NCI-H69 (cell line): Measurements from ENCODE around the gene SLX4IP.
"Not testable (repeated sequence)": the region's sequence is repeated elsewhere in the genome, so short reads cannot be mapped to it uniquely, and the experiment has no call there.

Experiments used
- DNase-seq: peaks from one replicate; lab custom pipeline; 2025; lab: John Stamatoyannopoulos, UW

The SLX4IP gene

DNA sequence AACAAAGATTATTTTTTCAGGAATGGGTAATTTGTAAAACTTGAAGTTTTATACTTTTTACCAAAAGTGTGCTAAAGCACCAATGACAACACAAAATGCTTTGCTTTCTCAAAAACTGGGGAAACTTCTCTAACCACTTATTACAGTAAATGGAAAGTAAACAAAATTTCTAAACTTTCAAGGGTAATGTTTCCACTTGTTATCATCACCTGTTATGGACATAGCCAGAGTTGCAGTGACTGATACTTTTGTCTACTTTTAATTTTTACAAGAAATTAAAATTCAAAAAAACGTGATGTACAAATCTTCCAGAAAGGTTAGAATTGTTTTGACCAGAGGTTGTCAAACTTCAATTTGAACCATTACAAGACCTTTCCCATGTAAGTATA is 138.8 kb downstream of the SLX4IP start:
- no peak for DNase-seq

DNA sequence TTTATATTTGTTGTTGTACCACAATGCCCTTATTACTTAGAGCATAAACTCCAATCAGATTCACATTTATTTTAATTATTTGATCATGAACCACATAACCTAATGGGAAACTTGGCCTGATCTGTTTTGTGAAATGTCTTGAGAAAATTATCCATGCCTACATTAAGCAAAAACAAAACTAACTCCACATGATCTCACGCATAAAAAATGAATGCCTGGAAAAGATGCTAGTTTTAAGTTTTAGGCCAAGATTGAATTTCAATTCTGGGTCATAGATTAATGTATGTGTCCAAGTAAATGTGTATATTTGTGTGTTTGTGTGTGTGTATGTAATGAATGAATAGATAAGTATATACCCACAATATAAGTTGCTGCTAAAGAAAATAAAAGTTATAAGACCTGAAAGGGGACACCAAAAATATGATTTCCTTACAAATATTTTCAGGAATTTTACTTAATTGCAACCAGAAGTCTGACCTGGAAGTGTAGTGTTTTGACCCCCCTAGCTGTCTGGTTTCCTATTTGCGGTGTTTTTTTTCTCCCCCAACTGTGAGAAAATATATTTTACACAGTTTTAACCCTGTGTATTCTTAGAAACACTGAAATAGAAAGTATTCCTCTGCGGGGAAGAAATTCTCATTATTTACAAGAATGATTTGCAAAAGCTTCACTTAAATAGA is 141.4 kb downstream of the SLX4IP start:
- no peak for DNase-seq

DNA sequence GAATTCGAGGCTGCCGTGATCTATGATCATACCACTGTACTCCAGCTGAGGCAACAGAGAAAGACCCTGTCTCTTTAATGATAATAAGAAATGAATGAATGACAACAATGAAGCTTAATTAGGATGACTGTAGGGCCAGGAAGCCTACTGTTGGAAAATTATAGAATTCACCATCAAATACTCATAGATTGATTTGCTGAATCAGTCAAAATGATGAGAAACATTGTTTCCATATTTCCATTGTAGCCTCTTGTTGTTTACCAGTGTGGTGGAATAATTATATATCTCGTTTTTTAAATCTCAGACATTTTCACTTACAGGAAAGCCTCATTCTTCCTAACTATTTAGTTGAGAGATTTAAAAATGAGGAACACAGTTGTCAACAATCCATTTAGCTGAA is 142.5 kb downstream of the SLX4IP start:
- no peak for DNase-seq

DNA sequence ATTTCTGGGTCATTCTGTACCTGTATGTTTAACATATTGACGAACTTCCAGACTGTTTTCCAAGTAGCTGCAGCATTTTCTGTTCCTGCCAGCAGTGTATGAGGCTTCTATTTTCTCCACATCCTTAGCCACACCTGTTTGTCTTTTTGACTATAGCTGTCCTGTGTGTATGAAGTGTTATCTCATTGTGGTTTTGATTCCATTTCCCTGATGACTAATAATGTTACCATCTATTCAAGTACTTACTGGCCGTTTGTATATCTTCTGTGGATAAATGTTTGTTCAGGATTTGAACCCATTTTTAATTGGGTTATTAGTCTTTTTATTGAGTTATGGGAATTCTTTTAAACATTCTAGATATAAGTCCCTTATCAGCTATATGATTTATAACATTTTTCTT is 143.5 kb downstream of the SLX4IP start:
- DNase-seq = no peak

DNA sequence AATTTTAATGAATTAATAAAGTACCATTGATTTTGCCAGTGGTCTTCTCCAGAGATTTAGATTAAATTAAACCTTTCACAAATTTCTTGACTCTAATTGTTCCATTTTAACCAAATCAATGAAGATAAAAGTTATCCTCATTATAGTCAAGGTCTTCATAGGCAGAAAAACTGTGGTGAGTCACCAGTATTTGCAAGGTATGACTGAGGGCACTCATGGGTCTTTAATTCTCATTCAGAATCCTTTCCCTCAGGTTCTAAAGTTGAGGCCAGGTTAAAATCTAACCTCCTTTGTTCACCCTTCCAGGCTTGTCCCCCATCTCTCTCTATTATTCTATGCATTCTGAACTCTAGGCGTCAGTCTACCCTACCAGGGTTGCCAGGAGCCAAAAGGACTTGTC is 144.8 kb downstream of the SLX4IP start:
- DNase-seq = no peak

DNA sequence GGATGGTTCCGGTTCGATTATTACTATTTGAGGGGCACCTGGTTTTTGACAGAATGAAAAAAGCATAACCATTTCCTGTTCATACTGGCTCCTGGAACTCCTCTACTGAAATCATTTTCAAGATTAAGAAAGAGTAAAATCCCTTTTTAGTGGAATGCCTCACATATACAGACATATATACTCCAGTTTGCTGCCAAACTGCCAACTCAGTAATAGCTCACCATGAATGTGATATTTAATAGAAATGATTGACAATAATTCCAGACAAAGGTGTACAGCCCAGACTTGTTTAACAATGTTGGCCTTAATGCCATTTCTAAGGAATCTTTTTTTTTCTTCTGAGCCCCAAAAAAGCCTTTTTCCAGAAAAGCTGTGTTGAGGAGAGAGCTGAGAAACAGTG is 145.6 kb downstream of the SLX4IP start:
- DNase-seq = no peak

DNA sequence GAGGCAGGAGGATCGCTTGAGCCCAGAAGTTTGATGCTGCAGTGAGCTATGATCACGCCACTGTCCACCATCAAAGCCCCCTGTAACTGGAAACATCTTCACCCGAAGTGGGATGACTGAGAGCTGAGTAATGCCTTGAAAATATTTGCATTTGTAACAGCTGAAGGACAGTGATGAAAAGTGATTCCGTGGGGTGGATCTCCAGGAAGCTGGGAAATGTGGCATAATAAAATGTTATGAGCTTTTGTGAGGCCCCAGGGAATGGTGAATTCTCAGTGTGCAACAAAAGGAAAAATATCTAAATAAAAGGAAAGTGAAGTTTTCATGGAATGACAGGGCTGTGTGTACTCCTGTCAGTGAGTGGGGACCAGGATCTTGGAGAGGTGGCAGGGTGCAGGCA is 146.7 kb downstream of the SLX4IP start:
- DNase-seq = no peak

DNA sequence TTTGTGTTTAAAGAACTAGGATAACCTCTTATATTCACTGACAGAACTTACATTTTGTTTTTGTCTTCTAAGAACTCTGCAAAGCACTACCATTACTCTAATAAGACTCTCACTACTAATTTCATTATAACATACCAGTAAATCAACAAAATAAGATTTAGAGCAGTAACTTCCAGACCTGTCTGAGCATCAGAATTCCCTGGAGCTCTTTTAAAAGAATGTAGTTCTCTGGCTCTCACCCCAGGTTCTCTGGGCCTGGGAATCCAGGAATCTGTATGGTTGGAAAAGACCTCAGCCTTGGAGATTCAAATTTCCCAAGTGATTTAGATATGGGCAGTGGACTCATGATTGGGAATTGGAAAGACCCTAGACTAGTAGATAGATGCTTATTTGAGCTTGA is 149.3 kb downstream of the SLX4IP start:
- no peak for DNase-seq

DNA sequence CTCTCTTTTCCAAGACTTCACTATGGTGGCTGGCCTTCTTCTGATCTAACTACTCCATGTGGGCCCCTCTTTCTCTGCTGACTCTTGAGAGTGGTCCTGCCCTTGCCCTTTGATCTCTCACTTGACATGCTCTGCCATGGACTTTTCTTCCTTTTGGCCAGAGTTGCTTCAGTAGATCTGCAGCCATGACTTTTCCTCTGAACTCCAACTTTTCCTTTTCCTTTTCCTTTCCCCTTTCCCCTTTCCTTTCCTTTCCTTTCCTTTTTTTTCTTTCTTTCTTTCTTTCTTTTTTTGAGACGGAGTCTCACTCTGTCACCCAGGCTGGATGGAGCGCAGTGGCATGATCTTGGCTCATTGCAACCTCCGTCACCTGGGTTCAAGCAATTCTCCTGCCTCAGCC is 150.2 kb downstream of the SLX4IP start:
- DNase-seq = no peak

DNA sequence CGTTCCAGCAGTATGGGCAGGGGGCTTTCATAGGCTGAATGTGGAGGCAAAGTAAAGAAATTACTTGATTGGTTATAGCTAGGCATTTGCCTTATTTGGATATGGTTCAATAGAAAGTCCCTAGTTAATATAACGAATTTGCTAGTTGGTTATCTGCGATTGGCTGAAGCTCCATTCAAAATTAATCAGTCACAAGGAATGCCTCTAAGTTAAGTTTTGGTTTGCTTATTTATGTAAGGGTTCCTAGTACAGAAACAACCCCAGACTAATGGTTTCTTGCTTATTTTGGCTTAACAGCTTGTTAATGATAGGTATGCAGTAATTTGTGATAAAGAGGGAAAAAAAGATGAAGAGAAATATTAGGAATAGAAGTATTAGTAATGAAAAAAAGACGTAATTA is 151.2 kb downstream of the SLX4IP start:
- DNase-seq = no peak

DNA sequence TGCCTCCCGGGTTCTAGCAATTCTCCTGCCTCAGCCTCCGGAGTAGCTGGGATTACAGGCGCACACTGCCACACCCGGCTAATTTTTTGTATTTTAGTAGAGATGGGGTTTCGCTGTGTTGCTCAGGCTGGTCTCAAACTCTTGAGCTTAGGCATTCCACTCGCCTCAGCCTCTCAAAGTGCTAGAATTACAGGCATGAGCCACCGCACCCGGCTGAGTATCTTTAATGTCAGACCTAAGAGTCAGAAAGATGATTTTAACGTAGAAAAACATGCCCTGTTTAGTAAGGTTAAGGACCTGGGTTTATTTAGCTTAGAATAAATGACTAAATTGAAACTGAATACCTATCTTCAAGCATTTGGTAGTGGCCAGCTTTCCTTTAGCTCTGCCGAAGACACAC is 155.3 kb downstream of the SLX4IP start:
- not testable (repeated sequence) for DNase-seq

DNA sequence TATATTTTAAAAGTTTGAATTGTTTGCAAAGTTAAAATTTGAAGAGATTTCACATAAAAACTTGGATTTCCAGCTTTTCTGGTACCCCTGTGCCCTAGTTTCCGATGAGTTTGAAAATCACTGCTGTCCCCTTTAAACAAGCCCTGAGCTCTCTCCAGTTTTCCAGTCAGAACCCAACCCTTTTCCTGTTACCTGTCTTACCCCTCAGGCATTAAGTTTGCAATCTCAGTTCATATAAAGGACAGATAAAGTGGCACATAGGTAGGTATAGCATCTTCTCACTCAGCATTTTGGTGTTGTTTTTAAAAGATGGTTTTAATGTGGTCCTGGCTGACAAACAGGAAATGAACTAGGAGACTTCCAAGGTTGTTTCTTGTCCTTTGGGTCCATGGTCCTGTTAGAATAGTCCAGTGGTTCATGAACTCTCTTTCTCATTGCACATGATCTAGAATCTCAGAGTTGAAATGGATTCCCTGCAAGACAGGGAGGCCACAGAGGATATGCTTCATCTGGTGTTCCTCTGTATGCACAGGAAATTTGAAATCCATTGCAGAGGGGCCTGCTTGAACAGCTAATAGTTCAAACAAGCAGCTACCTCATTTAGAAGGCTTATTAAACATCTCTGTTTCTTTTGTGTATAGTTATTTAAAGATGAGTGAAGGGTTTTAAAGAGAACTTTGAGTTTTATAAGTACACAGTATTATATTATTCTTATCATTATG is 156.0 kb downstream of the SLX4IP start:
- no peak for DNase-seq

DNA sequence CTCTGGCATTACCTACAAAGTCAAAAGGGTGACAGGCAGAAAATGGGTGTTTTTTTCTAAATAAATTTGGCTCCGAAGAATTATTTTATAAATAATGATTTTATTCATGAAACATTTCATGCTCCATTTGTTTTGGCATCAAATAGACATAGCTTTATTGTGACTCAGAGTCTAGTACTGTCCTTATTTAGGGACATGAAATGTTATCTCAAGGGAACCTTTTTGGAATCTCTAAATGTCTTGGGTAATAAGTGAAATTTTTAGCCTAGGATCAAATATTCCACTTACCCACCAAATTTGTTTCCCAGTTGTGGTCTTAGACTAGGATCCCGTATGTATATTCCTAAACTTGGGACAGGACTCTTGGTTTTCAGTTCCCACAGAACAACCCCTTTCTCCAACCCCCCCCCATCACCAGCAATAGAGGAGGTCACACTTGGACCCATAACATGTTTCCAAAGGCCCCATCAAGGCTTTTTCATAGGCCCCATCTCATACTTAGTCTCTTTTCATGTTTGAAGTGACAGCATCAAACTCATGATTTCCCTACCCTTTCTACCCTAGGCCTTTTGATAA is 156.9 kb downstream of the SLX4IP start:
- DNase-seq = no peak

DNA sequence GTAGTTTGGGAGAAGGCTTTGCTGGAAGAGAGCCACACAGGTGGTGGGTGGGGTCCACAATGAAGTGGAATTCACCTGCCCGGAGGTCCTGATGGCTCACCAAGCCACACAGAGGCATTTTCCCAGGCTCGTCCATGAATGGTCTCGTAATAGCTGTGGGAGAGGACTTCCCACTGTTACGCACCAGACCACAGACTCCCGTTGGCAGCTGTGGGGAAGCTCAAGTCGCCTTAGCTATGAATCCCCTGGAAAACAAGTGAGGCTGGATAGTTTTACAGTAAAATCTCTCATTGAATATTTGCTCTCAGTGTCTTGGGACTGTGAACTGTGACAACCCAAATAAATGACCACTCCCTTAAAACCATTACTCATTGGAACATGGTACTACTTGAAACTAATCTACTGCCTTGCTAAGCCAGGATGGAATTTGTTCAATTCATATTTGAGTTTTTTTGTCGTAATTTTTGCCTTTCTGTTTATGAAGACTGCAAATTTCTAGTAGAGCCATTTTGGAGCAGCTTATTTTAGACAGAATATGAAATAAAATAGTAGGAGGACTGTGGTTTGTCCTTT is 159.3 kb downstream of the SLX4IP start:
- no peak for DNase-seq

DNA sequence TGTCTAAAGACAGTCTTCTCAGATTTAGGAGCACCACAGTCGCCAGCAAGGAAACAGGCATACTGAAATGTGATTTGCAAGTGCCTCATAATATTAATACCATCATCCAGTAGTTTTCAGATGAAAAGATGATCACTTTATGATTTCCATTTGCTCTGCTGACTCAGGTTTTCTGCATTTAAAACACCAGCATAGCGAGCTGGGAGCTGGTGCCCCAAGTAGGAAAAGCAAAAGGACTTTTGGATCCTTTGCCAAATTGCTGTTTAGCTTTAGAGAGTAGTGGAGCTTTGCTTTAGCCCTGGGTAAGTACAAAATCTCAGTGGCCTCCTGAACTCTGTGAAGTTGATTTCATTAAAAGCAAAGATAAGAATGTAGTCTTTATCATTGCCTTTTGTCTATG is 160.2 kb downstream of the SLX4IP start:
- no peak for DNase-seq

DNA sequence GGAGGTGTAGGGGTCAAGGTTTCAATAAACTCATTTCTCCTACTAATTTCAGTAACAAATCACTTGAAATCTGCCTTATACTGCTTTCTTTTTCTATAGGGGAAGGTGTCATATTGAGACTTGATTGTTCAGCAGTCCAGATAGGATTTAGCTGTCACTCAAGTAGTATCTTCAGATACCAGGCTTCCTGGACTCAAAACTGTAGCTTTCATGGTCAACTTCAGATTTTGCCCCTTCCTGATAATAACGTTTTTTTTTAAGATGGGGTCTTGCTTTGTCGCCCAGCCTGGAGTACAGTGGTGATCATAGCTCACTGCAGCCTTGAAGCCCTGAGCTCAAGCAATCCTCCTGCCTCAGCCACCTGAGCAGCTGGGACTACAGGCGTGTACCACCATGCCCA is 160.9 kb downstream of the SLX4IP start:
- no peak for DNase-seq

DNA sequence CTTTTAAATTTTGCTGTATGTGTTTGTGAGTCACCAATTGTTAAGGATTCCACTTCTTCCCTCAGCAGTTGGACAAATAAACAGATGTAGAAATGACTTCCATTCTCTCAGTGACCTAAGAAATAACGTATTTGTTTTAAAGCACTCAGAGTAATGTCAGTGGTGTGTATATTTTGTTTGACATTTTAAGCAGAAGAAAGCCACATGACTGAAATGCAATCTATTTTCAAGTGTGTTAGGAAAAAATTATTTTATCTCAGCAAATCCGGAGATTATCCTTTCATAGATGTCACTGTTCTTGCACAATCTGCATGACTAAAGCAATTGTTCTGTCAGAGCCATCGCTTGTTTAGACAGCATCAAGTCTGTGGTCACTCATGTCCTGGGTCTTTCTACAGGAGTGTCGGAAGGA is 161.6 kb downstream of the SLX4IP start:
- no peak for DNase-seq

DNA sequence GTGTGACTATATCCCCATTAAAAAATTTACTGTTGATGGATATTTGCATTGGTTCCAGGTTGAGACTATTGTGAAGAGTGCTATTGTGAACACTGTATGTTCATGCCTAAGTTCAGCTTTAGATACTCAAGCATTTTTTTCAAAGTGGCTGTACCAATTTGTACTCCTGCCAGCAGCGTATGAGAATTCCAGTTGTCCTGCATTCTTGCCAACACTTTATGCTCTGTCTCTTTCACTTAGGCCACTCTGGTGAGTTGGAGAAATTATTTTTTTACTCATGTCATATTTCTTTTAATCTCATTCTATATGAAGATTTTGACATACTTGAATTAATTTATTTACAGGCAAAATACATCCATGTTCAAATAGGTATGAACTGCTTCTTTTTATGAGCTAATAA is 162.5 kb downstream of the SLX4IP start:
- DNase-seq = no peak

DNA sequence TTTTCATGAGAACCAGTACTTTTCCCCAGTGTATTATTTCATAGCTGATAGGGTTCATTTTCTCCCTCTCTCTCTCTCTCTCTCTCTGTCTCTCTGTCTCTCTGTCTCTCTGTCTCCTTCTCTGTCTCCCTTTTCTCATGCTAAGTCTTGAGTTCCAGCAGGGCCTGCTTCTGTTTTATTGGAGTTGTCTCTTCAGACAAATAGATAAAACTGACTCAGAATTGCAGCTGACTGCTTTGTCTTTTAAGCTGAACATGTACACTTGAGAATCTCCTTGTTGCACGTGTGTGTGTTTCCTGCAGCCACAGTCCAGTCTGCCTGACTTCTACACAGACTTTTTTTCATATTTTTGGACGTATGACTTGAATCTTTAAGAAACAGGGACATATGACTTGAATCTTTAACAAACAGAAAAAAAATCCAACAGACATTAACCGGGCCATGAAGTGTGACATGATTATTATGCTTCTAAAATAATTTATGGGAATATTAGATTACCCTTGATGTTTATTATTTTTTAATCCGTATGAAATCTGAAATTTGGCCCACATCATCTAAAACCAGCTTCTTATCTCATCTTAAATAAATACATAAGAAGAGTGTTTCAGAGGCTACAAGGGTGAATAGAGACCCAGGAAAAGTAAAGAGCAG is 167.2 kb downstream of the SLX4IP start:
- DNase-seq = no peak

DNA sequence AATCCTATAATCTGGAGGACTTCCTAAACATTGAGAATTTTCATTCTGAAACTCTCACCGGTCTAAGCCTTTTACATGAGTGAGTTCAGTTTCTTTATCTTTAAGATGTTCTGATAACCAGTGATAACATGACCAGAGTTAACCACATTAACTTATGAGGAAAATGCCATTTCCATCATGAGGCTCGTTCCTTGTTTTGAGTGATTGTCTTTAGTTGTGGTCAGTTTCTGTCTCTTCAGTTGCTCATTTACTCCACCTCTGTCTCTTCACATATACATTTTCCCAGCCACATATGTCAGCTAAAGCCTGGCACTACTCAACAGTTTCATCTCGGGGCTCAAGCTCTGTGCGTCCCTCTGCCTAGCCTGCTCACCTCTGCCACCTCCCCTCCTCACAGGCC is 168.3 kb downstream of the SLX4IP start:
- no peak for DNase-seq

DNA sequence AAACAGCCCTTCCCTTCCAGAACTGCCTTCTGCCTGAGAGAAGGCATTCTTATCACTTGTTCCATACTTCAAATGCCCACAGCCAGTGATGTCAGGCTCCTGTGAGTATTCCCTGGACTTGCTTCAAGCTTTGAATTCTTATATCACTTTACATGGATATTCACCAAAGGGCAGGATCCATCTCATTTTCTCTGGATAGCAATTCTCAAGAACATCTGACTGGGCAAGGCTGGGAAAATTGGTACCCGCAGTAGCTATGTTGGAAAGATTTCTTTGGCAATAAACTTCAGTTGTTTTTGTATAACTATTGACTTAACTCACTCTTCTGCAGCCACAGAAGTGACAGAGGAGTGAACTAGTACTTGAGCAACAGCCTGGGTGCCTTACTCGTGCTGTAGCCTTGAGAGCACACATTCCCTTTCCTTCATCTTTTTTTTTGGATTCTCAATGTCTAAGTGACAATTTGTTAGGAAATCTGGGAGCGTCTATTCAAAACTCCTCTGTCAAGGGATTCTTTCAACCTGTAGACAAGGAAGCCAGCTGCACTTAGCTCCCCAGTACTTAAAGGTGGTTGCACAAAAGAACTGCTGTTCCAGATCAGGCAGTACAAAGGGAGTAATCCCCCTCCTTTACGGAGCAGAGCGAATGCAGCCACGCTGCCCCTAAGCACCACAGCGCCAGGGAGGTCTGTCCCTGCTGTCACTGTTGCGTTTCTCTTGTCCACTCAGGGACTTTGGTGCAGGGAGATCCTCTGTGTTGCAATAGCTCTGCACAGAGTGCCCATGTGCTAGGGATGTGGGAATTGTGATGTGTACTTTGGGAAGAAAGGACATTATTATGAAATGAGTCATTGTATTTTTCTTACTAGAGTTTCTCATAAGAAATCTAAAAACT is 169.1 kb downstream of the SLX4IP start:
- DNase-seq = no peak
